ENCODE measurements around the gene STS. TPM values are rescaled to one million over a fixed set of nuclear protein-coding genes. Genes with fewer than 3 reads are reported as not detected.

Gene STS
- total RNA-seq, 4 donors from 2014 or later: 8.6 to 23.9 (median 14.9) TPM

DNA sequence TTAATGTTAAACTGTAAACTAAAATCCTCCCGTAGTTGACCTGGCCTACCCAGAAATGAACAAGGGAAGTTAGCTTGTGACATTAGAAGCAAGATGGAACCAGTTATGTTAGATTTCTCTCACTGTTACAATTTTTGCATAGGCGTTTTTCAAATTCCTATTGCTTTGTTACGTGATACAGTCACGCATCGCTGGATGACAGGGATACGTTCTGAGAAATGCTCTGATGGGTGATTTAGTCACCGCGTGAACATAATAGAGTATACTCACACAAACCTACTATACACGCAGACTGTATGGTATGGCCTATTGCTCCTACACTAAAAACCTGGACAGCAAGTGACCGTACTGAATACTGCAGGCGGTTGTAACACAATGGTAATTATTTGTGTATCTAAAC, 47.1 kb downstream of the STS start:
- no peak for TF ChIP-seq CTCF (IDR thresholded peaks at IDR 0.05)
- ATAC-seq (ENCODE audit: low FRiP score) (no peak), DNase-seq (ENCODE audit: low spot score) (no peak)

Small RNA genes within 50 kb of the gene (small RNA-seq; reads per million reads assigned to genes)
- not detected for gene MIR4767

Other genes with a start within 250 kb of the STS start
- gene PUDP, start 441 bp downstream of the STS start, total RNA-seq: 10 to 100 TPM in 3 of 4 donors, 1 to 10 TPM in 1; 5.5 to 15.5 (median 11.9) TPM

Measured in omental fat pad (tissue), 4 donors.